Smooth muscle cell (in vitro differentiated cells): Measurements from ENCODE around the gene UBE2Z. TPM values are rescaled to one million over a fixed set of nuclear protein-coding genes. Genes with fewer than 3 reads are reported as not detected.
"Not testable (repeated sequence)": the region's sequence is repeated elsewhere in the genome, so short reads cannot be mapped to it uniquely, and the experiment has no call there.

Source experiments
- DNase-seq: peaks from one replicate; lab custom pipeline; 2025; ENCODE audit not compliant: unreplicated experiment; lab: John Stamatoyannopoulos, UW
- H2AFZ ChIP-seq: fragments of 200-600 bp; sonication (generic); 2 replicates; pipeline ENCODE4 v1.6.0; 2016; ENCODE audit warnings: antibody characterized with exemption, low read depth, mild to moderate bottlenecking
- H3F3A ChIP-seq: fragments of 200-600 bp; sonication (generic); 2 replicates; pipeline ENCODE4 v1.6.0; 2017; ENCODE audit warnings: antibody characterized with exemption, low read depth
- H3K27ac ChIP-seq: fragments of 200-600 bp; sonication (generic); 2 replicates; pipeline ENCODE4 v1.5.1; 2016; ENCODE audit warnings: low read depth, mild to moderate bottlenecking
- H3K27me3 ChIP-seq: fragments of 200-600 bp; sonication (generic); 2 replicates; pipeline ENCODE4 v1.6.1; 2016; ENCODE audit warnings: low read depth, mild to moderate bottlenecking
- H3K36me3 ChIP-seq: fragments of 200-600 bp; sonication (generic); 2 replicates; pipeline ENCODE4 v1.5.1; 2016; ENCODE audit warnings: low read depth
- H3K4me1 ChIP-seq: fragments of 200-600 bp; sonication (generic); 2 replicates; pipeline ENCODE4 v1.5.1; 2016; ENCODE audit warnings: low read depth
- H3K4me2 ChIP-seq: fragments of 200-600 bp; sonication (generic); 2 replicates; pipeline ENCODE4 v1.6.0; 2016; ENCODE audit warnings: mild to moderate bottlenecking
- H3K4me3 ChIP-seq: fragments of 200-600 bp; sonication (generic); 2 replicates; pipeline ENCODE4 v1.5.1; 2016; ENCODE audit warnings: mild to moderate bottlenecking
- H3K79me2 ChIP-seq: fragments of 200-600 bp; sonication (generic); 2 replicates; pipeline ENCODE4 v1.6.0; 2016; ENCODE audit warnings: low read depth, mild to moderate bottlenecking
- H3K9ac ChIP-seq: fragments of 200-600 bp; sonication (generic); 2 replicates; pipeline ENCODE4 v1.6.0; 2016; ENCODE audit warnings: low read depth
- H3K9me3 ChIP-seq: fragments of 200-600 bp; sonication (generic); replicated peaks from 2 replicates; pipeline ENCODE4 v1.5.1; 2016; ENCODE audit warnings: low read depth
- H4K20me1 ChIP-seq: fragments of 200-600 bp; sonication (generic); 2 replicates; pipeline ENCODE4 v1.6.0; 2016; ENCODE audit warnings: low read depth
- WGBS: methylation state at CpG from one replicate; pipeline ENCODE4 v1.1.7; 2016; ENCODE audit warnings: low lambda C conversion rate; 5-methylcytosine and 5-hydroxymethylcytosine counted together
- polyA plus RNA-seq: library from polyadenylated mRNA; unstranded; fragments of >200 nt; fragmentation: Nextera tagmentation; extraction: Ambion mirVana; gene quantifications from 2 replicates; pipeline ENCODE4 v1.2.1, GENCODE V29; 2016
- total RNA-seq: library from RNA; depleted of rRNA; stranded (reverse); fragments of >200 nt; gene quantifications from 2 replicates; pipeline ENCODE4 v1.2.3, GENCODE V29; 2014
- TF ChIP-seq, protein P1 (sequence below): fragments of 200-600 bp; sonication (generic); IDR thresholded peaks from 2 replicates; pipeline ENCODE4 v1.5.1; 2017; ENCODE audit warnings: borderline replicate concordance, mild to moderate bottlenecking, antibody characterized with exemption; ENCODE audit not compliant: insufficient read depth, poor library complexity, severe bottlenecking

The UBE2Z gene
- total and polyA plus RNA-seq, 2 experiments from 2014 or later: 67.5 to 73.2 TPM

DNA sequence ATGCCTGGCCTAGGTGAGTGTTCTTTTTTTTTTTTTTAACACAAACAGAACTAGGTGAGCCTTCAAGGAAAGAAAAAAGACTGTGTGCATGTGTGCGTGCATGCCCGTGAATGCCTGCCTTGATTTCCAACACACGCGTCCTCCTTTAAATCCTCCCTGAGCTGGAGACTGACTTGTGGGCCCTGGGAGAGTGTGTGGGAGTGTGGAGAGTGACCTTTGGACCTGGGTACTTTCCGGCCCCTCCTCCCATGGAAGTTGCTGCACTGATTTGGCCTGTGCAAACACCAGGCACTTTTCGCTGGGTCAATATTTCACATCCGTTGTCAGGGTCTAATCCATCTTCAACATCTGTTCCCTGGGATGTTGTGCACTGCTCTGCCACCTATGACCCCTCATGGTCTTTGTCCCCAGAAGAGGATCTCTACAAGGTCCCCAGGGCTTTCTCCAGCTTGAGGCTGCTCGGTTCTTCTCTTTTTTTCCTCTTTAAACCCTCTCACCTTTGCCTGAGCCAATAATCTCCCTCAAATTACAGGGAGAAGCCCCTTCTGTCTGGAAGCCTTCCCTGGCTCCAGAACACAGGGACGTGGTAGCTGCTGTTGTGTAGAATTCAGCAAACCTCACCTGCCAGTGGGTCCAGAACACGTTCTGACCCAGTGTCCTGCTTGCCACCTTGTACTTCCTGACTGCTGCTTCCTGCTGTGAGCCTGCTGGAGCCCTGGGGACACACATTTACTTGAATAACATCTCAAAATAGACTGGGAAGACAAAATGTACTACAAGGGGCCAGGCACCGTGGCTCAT, 36.5 kb upstream of the UBE2Z start:
- Histone ChIP-seq H3K36me3 (no peaks in the 10 kb centered on the region), H3K9me3 (no peaks in the 10 kb centered on the region), H4K20me1 (no peaks in the 10 kb centered on the region), H3K79me2 (no peaks in the 10 kb centered on the region), H3K4me1 (peaks cover 5% of the 10 kb centered on the region), H3F3A (no peaks in the 10 kb centered on the region), H3K9ac (no peak overlapping the region), H3K4me2 (no peak overlapping the region), H3K4me3 (no peak overlapping the region), H3K27me3 (no peaks in the 10 kb centered on the region), H3K27ac (no peak overlapping the region), H2AFZ (no peak overlapping the region)
- WGBS: 48% methylated on average over 11 of the region's 11 CpGs
- no peak for DNase-seq
- TF ChIP-seq, protein P1, sequence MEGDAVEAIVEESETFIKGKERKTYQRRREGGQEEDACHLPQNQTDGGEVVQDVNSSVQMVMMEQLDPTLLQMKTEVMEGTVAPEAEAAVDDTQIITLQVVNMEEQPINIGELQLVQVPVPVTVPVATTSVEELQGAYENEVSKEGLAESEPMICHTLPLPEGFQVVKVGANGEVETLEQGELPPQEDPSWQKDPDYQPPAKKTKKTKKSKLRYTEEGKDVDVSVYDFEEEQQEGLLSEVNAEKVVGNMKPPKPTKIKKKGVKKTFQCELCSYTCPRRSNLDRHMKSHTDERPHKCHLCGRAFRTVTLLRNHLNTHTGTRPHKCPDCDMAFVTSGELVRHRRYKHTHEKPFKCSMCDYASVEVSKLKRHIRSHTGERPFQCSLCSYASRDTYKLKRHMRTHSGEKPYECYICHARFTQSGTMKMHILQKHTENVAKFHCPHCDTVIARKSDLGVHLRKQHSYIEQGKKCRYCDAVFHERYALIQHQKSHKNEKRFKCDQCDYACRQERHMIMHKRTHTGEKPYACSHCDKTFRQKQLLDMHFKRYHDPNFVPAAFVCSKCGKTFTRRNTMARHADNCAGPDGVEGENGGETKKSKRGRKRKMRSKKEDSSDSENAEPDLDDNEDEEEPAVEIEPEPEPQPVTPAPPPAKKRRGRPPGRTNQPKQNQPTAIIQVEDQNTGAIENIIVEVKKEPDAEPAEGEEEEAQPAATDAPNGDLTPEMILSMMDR: no peak

DNA sequence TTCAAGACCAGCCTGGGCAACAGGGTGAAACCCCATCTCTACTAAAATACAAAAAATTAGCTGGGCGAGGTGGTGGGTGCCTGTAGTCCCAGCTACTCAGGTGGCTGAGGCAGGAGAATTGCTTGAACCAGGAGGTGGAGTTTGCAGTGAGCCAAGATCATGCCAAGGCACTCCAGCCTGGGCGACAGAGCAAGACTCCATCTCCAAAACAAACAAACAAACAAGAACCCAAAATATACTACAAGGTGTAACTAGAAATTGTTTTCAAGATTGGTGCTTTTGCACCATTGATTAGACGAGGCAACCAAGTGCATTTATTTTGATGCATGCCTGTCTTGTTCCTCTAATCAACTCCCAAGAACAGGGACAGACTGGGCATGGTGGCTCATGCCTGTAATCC, 35.8 kb upstream of the UBE2Z start:
- not testable (repeated sequence) for DNase-seq, H3K79me2 ChIP-seq, H3K9ac ChIP-seq, H3K4me1 ChIP-seq, H2AFZ ChIP-seq, H3K4me2 ChIP-seq, H3F3A ChIP-seq, H3K9me3 ChIP-seq, H3K36me3 ChIP-seq, H3K27me3 ChIP-seq, H3K4me3 ChIP-seq, H4K20me1 ChIP-seq, H3K27ac ChIP-seq
- WGBS: 96% methylated on average over 3 of the region's 3 CpGs

DNA sequence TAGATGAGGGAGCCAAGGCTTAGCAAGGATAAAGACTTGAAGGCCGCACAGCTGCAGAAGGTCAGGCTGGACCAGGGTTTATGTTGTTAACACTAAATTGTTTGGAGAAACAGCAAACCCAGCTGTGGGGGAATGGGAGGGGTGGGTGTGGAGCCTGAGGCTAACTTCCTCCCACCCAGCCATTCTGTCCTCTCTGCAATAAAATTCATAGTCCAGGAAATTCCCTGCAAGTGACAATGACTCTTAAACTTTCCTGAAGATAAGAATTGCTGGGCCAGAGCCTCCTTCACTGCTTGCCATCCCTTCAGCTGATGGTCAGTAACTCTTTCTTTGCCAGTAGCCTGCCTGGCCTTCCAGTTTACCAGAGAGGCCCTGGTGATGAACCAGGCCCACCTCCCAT, 35.0 kb upstream of the UBE2Z start:
- no peaks in the 10 kb centered on the region for H3F3A ChIP-seq
- no peaks in the 10 kb centered on the region for H3K36me3 ChIP-seq
- no peaks in the 10 kb centered on the region for H3K79me2 ChIP-seq
- H3K9ac ChIP-seq: no peak overlapping the region
- no peak overlapping the region for H2AFZ ChIP-seq
- no peaks in the 10 kb centered on the region for H3K9me3 ChIP-seq
- H4K20me1 ChIP-seq: no peaks in the 10 kb centered on the region
- no peak overlapping the region for H3K4me3 ChIP-seq
- TF ChIP-seq, protein P1: no peak
- H3K4me2 ChIP-seq: peak overlapping the region; percentile 32
- peaks cover 5% of the 10 kb centered on the region for H3K4me1 ChIP-seq
- no peak for DNase-seq
- WGBS: 35% methylated on average over 1 of the region's 1 CpG
- no peak overlapping the region for H3K27ac ChIP-seq
- no peaks in the 10 kb centered on the region for H3K27me3 ChIP-seq

DNA sequence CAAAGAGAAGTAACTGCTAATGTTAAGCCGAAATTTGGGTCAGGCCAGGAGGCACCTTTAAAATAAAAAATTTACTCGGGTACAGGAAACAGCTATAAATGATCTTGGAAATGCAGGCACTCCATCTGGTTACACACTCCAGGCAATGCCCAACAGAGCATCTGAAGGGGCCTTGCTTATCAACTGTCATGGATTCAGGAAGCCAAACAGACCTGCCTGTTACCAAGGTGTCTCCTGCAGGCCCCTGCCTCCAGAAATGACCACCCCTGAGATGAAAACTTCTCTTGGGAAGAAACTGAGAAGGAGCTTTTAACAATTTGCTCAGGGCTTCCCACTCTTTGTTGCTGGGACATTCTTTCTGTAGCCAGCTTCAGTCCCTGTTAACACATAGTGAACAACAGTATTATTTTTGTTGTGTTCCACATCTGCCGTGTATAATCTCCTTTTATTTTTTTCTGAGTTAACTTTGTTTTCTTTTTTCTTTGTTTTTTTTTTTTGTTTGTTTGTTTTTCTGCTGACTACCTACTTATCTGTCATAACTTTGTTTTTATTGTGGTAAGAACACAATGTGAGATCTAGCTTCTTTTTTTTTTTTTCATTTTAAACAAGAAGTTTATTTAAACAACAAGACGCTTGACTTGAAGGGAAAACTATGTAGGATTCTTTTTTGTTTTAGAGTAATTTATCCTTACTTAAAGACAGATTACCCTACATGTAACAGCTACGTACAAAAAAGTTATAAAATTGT, 34.3 kb upstream of the UBE2Z start:
- Histone ChIP-seq H3F3A (no peaks in the 10 kb centered on the region), H3K79me2 (no peaks in the 10 kb centered on the region), H3K9me3 (no peaks in the 10 kb centered on the region), H2AFZ (no peak overlapping the region), H3K4me3 (no peak overlapping the region), H4K20me1 (no peaks in the 10 kb centered on the region), H3K4me2 (peak overlapping the region; percentile 32), H3K36me3 (no peaks in the 10 kb centered on the region), H3K9ac (no peak overlapping the region), H3K4me1 (peaks cover 5% of the 10 kb centered on the region), H3K27ac (no peak overlapping the region), H3K27me3 (no peaks in the 10 kb centered on the region)
- DNase-seq: no peak
- TF ChIP-seq, protein P1: no peak
- 67% methylated on average over 5 of the region's 5 CpGs for WGBS
